GM12873 (cell line): ENCODE measurements around the gene NAA50.

Source experiments
- TF ChIP-seq, protein P1 (sequence below): IDR thresholded peaks from 2 replicates; pipeline ENCODE4 v1.5.1; 2012; ENCODE audit warnings: low read depth, mild to moderate bottlenecking, moderate library complexity, low read length, control low read depth; ENCODE audit not compliant: insufficient read depth; ENCODE audit errors: missing control alignments

The NAA50 gene

DNA sequence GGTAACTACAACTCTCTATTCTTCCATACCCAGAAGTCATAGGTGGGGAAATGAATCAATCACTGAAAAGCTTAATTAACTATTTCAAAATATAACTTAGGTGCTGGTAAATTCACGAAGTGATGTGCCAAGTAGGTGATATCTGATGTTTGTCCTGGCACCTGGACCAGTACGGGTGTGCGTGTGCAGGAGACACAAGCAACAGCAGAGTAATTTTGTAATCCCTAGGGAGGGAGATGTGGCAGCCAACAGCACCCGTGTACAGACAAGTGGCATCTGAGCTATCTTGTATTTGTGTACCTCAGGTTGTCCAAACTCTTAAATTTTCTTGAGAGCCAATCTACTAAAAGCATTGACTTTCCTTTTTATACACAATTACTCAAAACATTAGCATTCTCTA, 72.5 kb downstream of the NAA50 start:
- TF ChIP-seq, protein P1, sequence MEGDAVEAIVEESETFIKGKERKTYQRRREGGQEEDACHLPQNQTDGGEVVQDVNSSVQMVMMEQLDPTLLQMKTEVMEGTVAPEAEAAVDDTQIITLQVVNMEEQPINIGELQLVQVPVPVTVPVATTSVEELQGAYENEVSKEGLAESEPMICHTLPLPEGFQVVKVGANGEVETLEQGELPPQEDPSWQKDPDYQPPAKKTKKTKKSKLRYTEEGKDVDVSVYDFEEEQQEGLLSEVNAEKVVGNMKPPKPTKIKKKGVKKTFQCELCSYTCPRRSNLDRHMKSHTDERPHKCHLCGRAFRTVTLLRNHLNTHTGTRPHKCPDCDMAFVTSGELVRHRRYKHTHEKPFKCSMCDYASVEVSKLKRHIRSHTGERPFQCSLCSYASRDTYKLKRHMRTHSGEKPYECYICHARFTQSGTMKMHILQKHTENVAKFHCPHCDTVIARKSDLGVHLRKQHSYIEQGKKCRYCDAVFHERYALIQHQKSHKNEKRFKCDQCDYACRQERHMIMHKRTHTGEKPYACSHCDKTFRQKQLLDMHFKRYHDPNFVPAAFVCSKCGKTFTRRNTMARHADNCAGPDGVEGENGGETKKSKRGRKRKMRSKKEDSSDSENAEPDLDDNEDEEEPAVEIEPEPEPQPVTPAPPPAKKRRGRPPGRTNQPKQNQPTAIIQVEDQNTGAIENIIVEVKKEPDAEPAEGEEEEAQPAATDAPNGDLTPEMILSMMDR = no peak

DNA sequence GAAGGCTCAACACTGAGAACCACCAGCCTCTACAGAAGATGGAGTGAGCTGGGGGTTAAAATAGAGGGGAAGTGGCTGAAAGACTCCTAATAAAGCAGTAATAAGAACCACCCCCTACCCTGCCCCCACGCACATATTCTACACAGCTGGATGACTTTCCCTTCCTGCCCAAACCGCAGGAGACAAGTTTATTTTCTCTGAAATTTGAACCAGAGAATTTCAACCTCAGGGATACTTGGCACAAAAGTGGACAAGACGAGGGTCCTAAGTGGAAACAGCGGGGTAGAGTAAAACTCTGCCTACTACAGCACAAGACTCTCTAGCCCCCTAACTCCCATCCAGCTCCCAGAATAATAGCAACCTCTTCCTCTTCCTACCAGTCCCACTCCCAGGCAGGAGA, 78.0 kb downstream of the NAA50 start:
- TF ChIP-seq, protein P1 = no peak
